HEK293 (cell line): ENCODE results near the gene GDF9.

ENCODE experiments used
- CTCF ChIP-seq: fragments of 450-650 bp; formaldehyde crosslinking; IDR thresholded peaks from 2 replicates; pipeline ENCODE4 v1.5.1; 2016; ENCODE audit warnings: missing biosample characterization, missing genetic modification characterization
- MYNN ChIP-seq: fragments of 450-650 bp; formaldehyde crosslinking; IDR thresholded peaks from 2 replicates; pipeline ENCODE4 v1.5.1; 2016; ENCODE audit warnings: missing biosample characterization, missing genetic modification characterization, borderline replicate concordance
- REST ChIP-seq: fragments of 450-650 bp; formaldehyde crosslinking; IDR thresholded peaks from 2 replicates; pipeline ENCODE4 v1.5.1; 2016; ENCODE audit warnings: missing biosample characterization, missing genetic modification characterization
- YY1 ChIP-seq: fragments of 450-650 bp; formaldehyde crosslinking; IDR thresholded peaks from 2 replicates; pipeline ENCODE4 v1.5.1; 2018; ENCODE audit warnings: missing biosample characterization, missing genetic modification characterization
- ZBTB7A ChIP-seq: fragments of 450-650 bp; formaldehyde crosslinking; IDR thresholded peaks from 2 replicates; pipeline ENCODE4 v1.5.1; 2016; ENCODE audit warnings: low read depth, missing biosample characterization, missing genetic modification characterization
- ZEB2 ChIP-seq: fragments of 450-650 bp; formaldehyde crosslinking; IDR thresholded peaks from 2 replicates; pipeline ENCODE4 v1.5.1; 2016; ENCODE audit warnings: missing biosample characterization, missing genetic modification characterization
- ZFHX2 ChIP-seq: fragments of 450-650 bp; formaldehyde crosslinking; conservative IDR thresholded peaks from 2 replicates; pipeline ENCODE4 v1.5.1; 2016; ENCODE audit warnings: missing biosample characterization, missing genetic modification characterization
- ZNF121 ChIP-seq: fragments of 450-650 bp; formaldehyde crosslinking; IDR thresholded peaks from 2 replicates; pipeline ENCODE4 v1.5.1; 2016; ENCODE audit warnings: missing biosample characterization, missing genetic modification characterization
- ZNF223 ChIP-seq: fragments of 450-650 bp; formaldehyde crosslinking; IDR thresholded peaks from 2 replicates; pipeline ENCODE4 v1.5.1; 2016; ENCODE audit warnings: missing biosample characterization, missing genetic modification characterization
- ZNF280D ChIP-seq: fragments of 450-650 bp; formaldehyde crosslinking; IDR thresholded peaks from 2 replicates; pipeline ENCODE4 v1.5.1; 2016; ENCODE audit warnings: missing biosample characterization, missing genetic modification characterization
- ZNF362 ChIP-seq: fragments of 450-650 bp; formaldehyde crosslinking; IDR thresholded peaks from 2 replicates; pipeline ENCODE4 v1.5.1; 2016; ENCODE audit warnings: missing biosample characterization, missing genetic modification characterization
- ZNF639 ChIP-seq: fragments of 450-650 bp; formaldehyde crosslinking; IDR thresholded peaks from 2 replicates; pipeline ENCODE4 v1.5.1; 2016; ENCODE audit warnings: missing biosample characterization, missing genetic modification characterization
- ZNF670 ChIP-seq: fragments of 450-650 bp; formaldehyde crosslinking; IDR thresholded peaks from 2 replicates; pipeline ENCODE4 v1.5.1; 2016; ENCODE audit warnings: missing biosample characterization, missing genetic modification characterization, low read depth
- ZSCAN18 ChIP-seq: fragments of 450-650 bp; formaldehyde crosslinking; IDR thresholded peaks from 2 replicates; pipeline ENCODE4 v1.5.1; 2016; ENCODE audit warnings: missing biosample characterization, missing genetic modification characterization

GRCh38 chr5:132887283-132887682 lies 21.0 kb upstream of the GDF9 start:
- TF ChIP-seq ZNF223 (tag by site-specific recombination) (no peak), CTCF (no peak), REST (tag by site-specific recombination) (no peak), ZNF121 (tag by site-specific recombination) (no peak), ZNF639 (tag by site-specific recombination) (no peak), ZNF280D (tag by site-specific recombination) (no peak), YY1 (tag by site-specific recombination) (no peak), ZFHX2 (tag by site-specific recombination) (no peak), MYNN (tag by site-specific recombination) (no peak), ZSCAN18 (tag by site-specific recombination) (no peak), ZNF362 (tag by site-specific recombination) (no peak), ZNF670 (no peak), ZEB2 (tag by site-specific recombination) (no peak), ZBTB7A (tag by site-specific recombination) (no peak)
